ENCODE results near the gene ARHGDIB. TPM values are rescaled to one million over a fixed set of nuclear protein-coding genes. Genes with fewer than 3 reads are reported as not detected.

The ARHGDIB gene
- total and polyA plus RNA-seq, 10 of the 15 experiments (the other 5 are each of a cell fraction or from before 2014, with no cell fraction given): 796 to 2,849 (median 1,346) TPM

DNA sequence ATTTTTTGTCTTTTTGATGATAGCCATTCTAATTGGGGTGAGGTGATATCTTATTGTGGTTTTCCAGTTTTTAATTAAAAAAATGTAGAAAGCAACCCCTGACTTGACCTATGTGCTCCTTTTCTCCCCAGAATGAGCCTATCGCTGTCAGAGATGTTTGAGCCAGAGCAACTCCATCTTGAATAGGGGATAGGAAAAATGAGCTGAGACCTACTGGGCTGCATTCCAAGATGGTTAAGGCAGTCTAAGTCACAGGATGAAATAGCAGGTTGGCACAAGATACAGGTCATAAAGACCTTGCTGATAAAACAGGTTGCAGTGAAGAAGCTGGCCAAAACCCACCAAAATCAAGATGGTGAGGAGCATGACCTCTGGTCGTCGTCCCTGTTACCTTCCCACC, 36.9 kb downstream of the ARHGDIB start (continued):
- TF ChIP-seq, protein P1, sequence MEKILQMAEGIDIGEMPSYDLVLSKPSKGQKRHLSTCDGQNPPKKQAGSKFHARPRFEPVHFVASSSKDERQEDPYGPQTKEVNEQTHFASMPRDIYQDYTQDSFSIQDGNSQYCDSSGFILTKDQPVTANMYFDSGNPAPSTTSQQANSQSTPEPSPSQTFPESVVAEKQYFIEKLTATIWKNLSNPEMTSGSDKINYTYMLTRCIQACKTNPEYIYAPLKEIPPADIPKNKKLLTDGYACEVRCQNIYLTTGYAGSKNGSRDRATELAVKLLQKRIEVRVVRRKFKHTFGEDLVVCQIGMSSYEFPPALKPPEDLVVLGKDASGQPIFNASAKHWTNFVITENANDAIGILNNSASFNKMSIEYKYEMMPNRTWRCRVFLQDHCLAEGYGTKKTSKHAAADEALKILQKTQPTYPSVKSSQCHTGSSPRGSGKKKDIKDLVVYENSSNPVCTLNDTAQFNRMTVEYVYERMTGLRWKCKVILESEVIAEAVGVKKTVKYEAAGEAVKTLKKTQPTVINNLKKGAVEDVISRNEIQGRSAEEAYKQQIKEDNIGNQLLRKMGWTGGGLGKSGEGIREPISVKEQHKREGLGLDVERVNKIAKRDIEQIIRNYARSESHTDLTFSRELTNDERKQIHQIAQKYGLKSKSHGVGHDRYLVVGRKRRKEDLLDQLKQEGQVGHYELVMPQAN (conservative IDR thresholded peaks at IDR 0.05): no peak
- TF ChIP-seq NBN (IDR thresholded peaks at IDR 0.05) (no peak), ZSCAN29 (IDR thresholded peaks at IDR 0.05) (no peak), ZNF384 (IDR thresholded peaks at IDR 0.05; ENCODE audit: borderline replicate concordance, low read depth, low read length) (no peak), NRF1 (conservative IDR thresholded peaks at IDR 0.05; ENCODE audit: low read depth, low read length) (no peak), JUND (IDR thresholded peaks at IDR 0.05; ENCODE audit: low read depth, low read length) (no peak), TAF1 (IDR thresholded peaks at IDR 0.05; ENCODE audit: borderline replicate concordance, low read depth, low read length) (no peak), MYB (IDR thresholded peaks at IDR 0.05; ENCODE audit: borderline replicate concordance, low read depth, low read length) (no peak), CREB1 (IDR thresholded peaks at IDR 0.05; ENCODE audit: low read depth) (no peak)
- TF ChIP-seq, protein P2, sequence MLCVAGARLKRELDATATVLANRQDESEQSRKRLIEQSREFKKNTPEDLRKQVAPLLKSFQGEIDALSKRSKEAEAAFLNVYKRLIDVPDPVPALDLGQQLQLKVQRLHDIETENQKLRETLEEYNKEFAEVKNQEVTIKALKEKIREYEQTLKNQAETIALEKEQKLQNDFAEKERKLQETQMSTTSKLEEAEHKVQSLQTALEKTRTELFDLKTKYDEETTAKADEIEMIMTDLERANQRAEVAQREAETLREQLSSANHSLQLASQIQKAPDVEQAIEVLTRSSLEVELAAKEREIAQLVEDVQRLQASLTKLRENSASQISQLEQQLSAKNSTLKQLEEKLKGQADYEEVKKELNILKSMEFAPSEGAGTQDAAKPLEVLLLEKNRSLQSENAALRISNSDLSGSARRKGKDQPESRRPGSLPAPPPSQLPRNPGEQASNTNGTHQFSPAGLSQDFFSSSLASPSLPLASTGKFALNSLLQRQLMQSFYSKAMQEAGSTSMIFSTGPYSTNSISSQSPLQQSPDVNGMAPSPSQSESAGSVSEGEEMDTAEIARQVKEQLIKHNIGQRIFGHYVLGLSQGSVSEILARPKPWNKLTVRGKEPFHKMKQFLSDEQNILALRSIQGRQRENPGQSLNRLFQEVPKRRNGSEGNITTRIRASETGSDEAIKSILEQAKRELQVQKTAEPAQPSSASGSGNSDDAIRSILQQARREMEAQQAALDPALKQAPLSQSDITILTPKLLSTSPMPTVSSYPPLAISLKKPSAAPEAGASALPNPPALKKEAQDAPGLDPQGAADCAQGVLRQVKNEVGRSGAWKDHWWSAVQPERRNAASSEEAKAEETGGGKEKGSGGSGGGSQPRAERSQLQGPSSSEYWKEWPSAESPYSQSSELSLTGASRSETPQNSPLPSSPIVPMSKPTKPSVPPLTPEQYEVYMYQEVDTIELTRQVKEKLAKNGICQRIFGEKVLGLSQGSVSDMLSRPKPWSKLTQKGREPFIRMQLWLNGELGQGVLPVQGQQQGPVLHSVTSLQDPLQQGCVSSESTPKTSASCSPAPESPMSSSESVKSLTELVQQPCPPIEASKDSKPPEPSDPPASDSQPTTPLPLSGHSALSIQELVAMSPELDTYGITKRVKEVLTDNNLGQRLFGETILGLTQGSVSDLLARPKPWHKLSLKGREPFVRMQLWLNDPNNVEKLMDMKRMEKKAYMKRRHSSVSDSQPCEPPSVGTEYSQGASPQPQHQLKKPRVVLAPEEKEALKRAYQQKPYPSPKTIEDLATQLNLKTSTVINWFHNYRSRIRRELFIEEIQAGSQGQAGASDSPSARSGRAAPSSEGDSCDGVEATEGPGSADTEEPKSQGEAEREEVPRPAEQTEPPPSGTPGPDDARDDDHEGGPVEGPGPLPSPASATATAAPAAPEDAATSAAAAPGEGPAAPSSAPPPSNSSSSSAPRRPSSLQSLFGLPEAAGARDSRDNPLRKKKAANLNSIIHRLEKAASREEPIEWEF (IDR thresholded peaks at IDR 0.05; ENCODE audit: insufficient replicate concordance, low read depth, low read length): no peak
- TF ChIP-seq, protein P3, sequence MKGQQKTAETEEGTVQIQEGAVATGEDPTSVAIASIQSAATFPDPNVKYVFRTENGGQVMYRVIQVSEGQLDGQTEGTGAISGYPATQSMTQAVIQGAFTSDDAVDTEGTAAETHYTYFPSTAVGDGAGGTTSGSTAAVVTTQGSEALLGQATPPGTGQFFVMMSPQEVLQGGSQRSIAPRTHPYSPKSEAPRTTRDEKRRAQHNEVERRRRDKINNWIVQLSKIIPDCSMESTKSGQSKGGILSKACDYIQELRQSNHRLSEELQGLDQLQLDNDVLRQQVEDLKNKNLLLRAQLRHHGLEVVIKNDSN (IDR thresholded peaks at IDR 0.05; ENCODE audit: borderline replicate concordance, extremely low read length, insufficient read depth, low read depth, low read length): no peak

All from GM12878 (cell line).